Fibroblast of lung (primary cell): ENCODE data around the gene ALDH3B2. TPM values are rescaled to one million over a fixed set of nuclear protein-coding genes. Genes with fewer than 3 reads are reported as not detected.

ENCODE experiments used
- DNase-seq, 2 donors: peaks; one replicate each; pipeline versions ENCODE4 v3.0.0 to v3.0.0-alpha.2; 2010; ENCODE audit warnings: low read depth in 2 of 2
- H2AFZ ChIP-seq: 2 replicates; pipeline ENCODE4 v1.5.1; 2012; ENCODE audit warnings: low read length, control low read depth, inconsistent platforms
- H3K27ac ChIP-seq: 2 replicates; pipeline ENCODE4 v1.5.1; 2011; ENCODE audit warnings: low read length, control low read depth; ENCODE audit not compliant: insufficient read depth
- H3K27me3 ChIP-seq: 2 replicates; pipeline ENCODE4 v1.5.1; 2011; ENCODE audit warnings: mild to moderate bottlenecking, low read length; ENCODE audit not compliant: control insufficient read depth, insufficient read depth
- H3K36me3 ChIP-seq: 2 replicates; pipeline ENCODE4 v1.5.1; 2011; ENCODE audit warnings: low read length; ENCODE audit not compliant: control insufficient read depth, insufficient read depth
- H3K4me1 ChIP-seq: 2 replicates; pipeline ENCODE4 v1.5.1; 2011; ENCODE audit warnings: low read length; ENCODE audit not compliant: control insufficient read depth, insufficient read depth; ENCODE audit errors: extremely low read depth
- H3K4me2 ChIP-seq: 2 replicates; pipeline ENCODE4 v1.5.1; 2011; ENCODE audit warnings: low read length, control low read depth; ENCODE audit not compliant: insufficient read depth; ENCODE audit errors: extremely low read depth
- H3K4me3 ChIP-seq, 4 experiments: fragments of 200-600 bp in 1 of 4; sonication (generic) in 1 of 4; replicated peaks in 1 of 4; 2 replicates each; pipeline ENCODE4 v1.5.1; 2011 to 2016; ENCODE audit warnings: low read length in 4 of 4, low read depth in 3 of 4, mild to moderate bottlenecking in 3 of 4, control low read depth in 2 of 4, inconsistent platforms in 1 of 4, mixed read lengths in 1 of 4; ENCODE audit not compliant: insufficient read depth in 1 of 4; ENCODE audit errors: control extremely low read depth in 1 of 4
- H3K79me2 ChIP-seq: 2 replicates; pipeline ENCODE4 v1.5.1; 2012; ENCODE audit warnings: mild to moderate bottlenecking, low read length, inconsistent platforms; ENCODE audit not compliant: control insufficient read depth, insufficient read depth
- H3K9ac ChIP-seq: 2 replicates; pipeline ENCODE4 v1.5.1; 2011; ENCODE audit warnings: mild to moderate bottlenecking, low read length, control low read depth; ENCODE audit not compliant: insufficient read depth
- H3K9me3 ChIP-seq: 2 replicates; pipeline ENCODE4 v1.5.1; 2012; ENCODE audit warnings: low read depth, low read length; ENCODE audit not compliant: control insufficient read depth, insufficient read depth
- H4K20me1 ChIP-seq: 2 replicates; pipeline ENCODE4 v1.5.1; 2011; ENCODE audit warnings: low read length; ENCODE audit not compliant: control insufficient read depth, insufficient read depth; ENCODE audit errors: extremely low read depth
- CTCF ChIP-seq, 2 donors: IDR thresholded peaks in 1 of 2; conservative IDR thresholded peaks in 1 of 2; 1 replicate in 1 of 2; 2 replicates in 1 of 2; pipeline ENCODE4 v1.5.1; 2011 to 2012; ENCODE audit warnings: low read length in 2 of 2, control low read depth in 1 of 2, inconsistent platforms in 1 of 2, low read depth in 1 of 2, mild to moderate bottlenecking in 1 of 2
- EZH2 ChIP-seq: IDR thresholded peaks from 2 replicates; pipeline ENCODE4 v1.5.1; 2012; ENCODE audit warnings: low read length, control low read depth, mild to moderate bottlenecking; ENCODE audit errors: missing control alignments
- polyA plus RNA-seq, 2 donors: library from polyadenylated mRNA; depleted of rRNA in 1 of 2; stranded (reverse) in 1 of 2; unstranded in 1 of 2; fragments of >200 nt; gene quantifications; 2 replicates each; pipeline ENCODE4 v1.2.1, GENCODE V29; 2011 to 2012; ENCODE audit warnings: missing spikeins in 1 of 2
- total RNA-seq: library from RNA; depleted of rRNA; stranded (reverse); fragments of >200 nt; gene quantifications from 2 replicates; pipeline ENCODE4 v1.2.1, GENCODE V29; 2014

Gene ALDH3B2
- total and polyA plus RNA-seq, 2 donors (not counting 1 experiment from before 2014, with no cell fraction given) = not detected

DNA sequence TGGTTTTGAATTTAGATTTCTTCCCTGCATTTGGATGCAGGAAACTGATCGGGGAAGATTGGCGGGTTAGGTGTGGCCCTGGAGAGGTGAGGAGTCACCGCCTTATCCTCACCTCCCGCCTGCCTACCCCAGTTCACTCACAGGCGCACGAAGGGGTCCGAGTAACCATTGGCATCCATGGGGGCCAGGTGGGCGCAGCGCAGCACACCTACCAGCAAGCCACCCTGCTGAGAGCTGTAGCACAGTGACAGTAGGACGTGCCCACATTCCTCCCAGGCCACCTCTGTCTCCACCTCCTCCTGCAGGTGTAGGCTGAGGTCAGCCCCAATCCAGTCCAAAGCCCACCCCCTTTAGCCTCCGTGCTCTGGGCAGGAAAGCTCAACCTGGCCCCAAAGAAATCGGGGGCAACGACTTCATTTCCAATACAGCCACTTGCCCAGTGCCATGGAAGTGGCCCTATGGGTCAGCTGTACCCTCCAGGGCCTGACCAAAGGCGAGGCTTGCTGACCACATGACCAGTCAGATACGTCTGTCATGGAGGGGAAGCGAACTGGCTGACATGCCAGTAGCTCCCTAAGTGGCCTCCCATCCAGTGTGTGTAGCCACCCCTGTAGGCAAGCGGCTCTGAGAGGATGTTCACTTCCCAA, 61.0 kb downstream of the ALDH3B2 start:
- Histone ChIP-seq H3K27me3 (peaks cover 15% of the 10 kb centered on the region), H3K4me1 (no peaks in the 10 kb centered on the region), H2AFZ (no peak overlapping the region), H3K27ac (no peak overlapping the region), H3K36me3 (peaks cover 11% of the 10 kb centered on the region), H3K9ac (no peak overlapping the region), H3K4me2 (no peak overlapping the region), H4K20me1 (no peaks in the 10 kb centered on the region), H3K4me3 (no peak overlapping the region), H3K79me2 (no peaks in the 10 kb centered on the region), H3K9me3 (no peaks in the 10 kb centered on the region)
- DNase-seq = no peak
- no peak for TF ChIP-seq CTCF (conservative IDR thresholded peaks at IDR 0.05 in 1 of 2, IDR thresholded peaks at IDR 0.05 in 1 of 2; ENCODE audit: low read depth in 1 of 2, low read length in 2 of 2)
- TF ChIP-seq EZH2 = no peak

GRCh38 chr11:67612751-67613150, 61.7 kb downstream of the ALDH3B2 start:
- no peaks in the 10 kb centered on the region for H4K20me1 ChIP-seq
- H3K4me3 ChIP-seq = no peak overlapping the region
- H3K4me2 ChIP-seq = no peak overlapping the region
- peaks cover 12% of the 10 kb centered on the region for H3K36me3 ChIP-seq
- no peaks in the 10 kb centered on the region for H3K4me1 ChIP-seq
- H3K9me3 ChIP-seq = no peaks in the 10 kb centered on the region
- no peak for DNase-seq
- no peaks in the 10 kb centered on the region for H3K79me2 ChIP-seq
- no peak overlapping the region for H3K27ac ChIP-seq
- TF ChIP-seq CTCF (conservative IDR thresholded peaks at IDR 0.05 in 1 of 2, IDR thresholded peaks at IDR 0.05 in 1 of 2; ENCODE audit: low read depth in 1 of 2, low read length in 2 of 2) (no peak), EZH2 (no peak)
- no peak overlapping the region for H3K9ac ChIP-seq
- H3K27me3 ChIP-seq = peaks cover 15% of the 10 kb centered on the region
- H2AFZ ChIP-seq = no peak overlapping the region

Other genes starting within 250 kb of the ALDH3B2 start
- gene RPS6KB2, start 246.1 kb downstream of the ALDH3B2 start, total RNA-seq = 26.2 and 30.6 TPM in 2 replicates
- gene RPS6KB2, start 246.1 kb downstream of the ALDH3B2 start, polyA plus RNA-seq = 29.0 and 34.0 TPM in 2 replicates
- gene PTPRCAP, start 236.9 kb downstream of the ALDH3B2 start, total RNA-seq = under 0.01 and 0.17 TPM in 2 replicates
- gene PTPRCAP, start 236.9 kb downstream of the ALDH3B2 start, polyA plus RNA-seq = 0.05 TPM in 1 of 2 replicates, not detected in the other
- gene CORO1B, start 231.1 kb downstream of the ALDH3B2 start, total RNA-seq = 88.1 and 112 TPM in 2 replicates
- gene CORO1B, start 231.1 kb downstream of the ALDH3B2 start, polyA plus RNA-seq = 56.3 and 65.5 TPM in 2 replicates
- gene GPR152, start 221.9 kb downstream of the ALDH3B2 start, total RNA-seq = not detected in 2 replicates
- not detected in 2 replicates for gene GPR152, start 221.9 kb downstream of the ALDH3B2 start, polyA plus RNA-seq
- not detected in 2 replicates for gene CABP4, start 219.3 kb downstream of the ALDH3B2 start, total RNA-seq
- not detected in 2 replicates for gene CABP4, start 219.3 kb downstream of the ALDH3B2 start, polyA plus RNA-seq
- 11.2 and 17.2 TPM in 2 replicates for gene TMEM134, start 205.4 kb downstream of the ALDH3B2 start, total RNA-seq
- 16.5 and 22.0 TPM in 2 replicates for gene TMEM134, start 205.4 kb downstream of the ALDH3B2 start, polyA plus RNA-seq
- gene AIP, start 191.6 kb downstream of the ALDH3B2 start, total RNA-seq = 117 and 128 TPM in 2 replicates
- 52.3 and 53.7 TPM in 2 replicates for gene AIP, start 191.6 kb downstream of the ALDH3B2 start, polyA plus RNA-seq
- gene PITPNM1, start 169.3 kb downstream of the ALDH3B2 start, total RNA-seq = 7.4 and 10.2 TPM in 2 replicates
- 4.7 TPM in 2 replicates for gene PITPNM1, start 169.3 kb downstream of the ALDH3B2 start, polyA plus RNA-seq
- gene CDK2AP2, start 166.5 kb downstream of the ALDH3B2 start, total RNA-seq = 6.4 and 7.8 TPM in 2 replicates
- 19.0 and 30.9 TPM in 2 replicates for gene CDK2AP2, start 166.5 kb downstream of the ALDH3B2 start, polyA plus RNA-seq
- gene CABP2, start 151.2 kb downstream of the ALDH3B2 start, total RNA-seq = not detected in 2 replicates
- not detected in 2 replicates for gene CABP2, start 151.2 kb downstream of the ALDH3B2 start, polyA plus RNA-seq
- 444 and 642 TPM in 2 replicates for gene GSTP1, start 90.8 kb downstream of the ALDH3B2 start, total RNA-seq
- gene GSTP1, start 90.8 kb downstream of the ALDH3B2 start, polyA plus RNA-seq = 360 and 397 TPM in 2 replicates
- 153 and 171 TPM in 2 replicates for gene NDUFV1, start 67.7 kb downstream of the ALDH3B2 start, total RNA-seq
- 64.9 and 77.5 TPM in 2 replicates for gene NDUFV1, start 67.7 kb downstream of the ALDH3B2 start, polyA plus RNA-seq
- 4.1 and 5.0 TPM in 2 replicates for gene NUDT8, start 44.7 kb downstream of the ALDH3B2 start, total RNA-seq
- gene NUDT8, start 44.7 kb downstream of the ALDH3B2 start, polyA plus RNA-seq = 0.90 and 1.6 TPM in 2 replicates
- gene TBX10, start 34.9 kb downstream of the ALDH3B2 start, total RNA-seq = not detected in 2 replicates
- gene TBX10, start 34.9 kb downstream of the ALDH3B2 start, polyA plus RNA-seq = not detected in 2 replicates
- gene ACY3, start 23.9 kb downstream of the ALDH3B2 start, total RNA-seq = not detected in 2 replicates
- gene ACY3, start 23.9 kb downstream of the ALDH3B2 start, polyA plus RNA-seq = 0.07 TPM in 1 of 2 replicates, not detected in the other